H1 (cell line): ENCODE data around the gene TOP2A. TPM values are rescaled to one million over a fixed set of nuclear protein-coding genes. Genes with fewer than 3 reads are reported as not detected.

Source experiments
- CTCF ChIA-PET: fragments of 300-600 bp; sonication (Branson Sonifier 250); formaldehyde crosslinking; loops from one replicate; lab custom pipeline; 2021; ENCODE audit not compliant: partially characterized antibody; lab: Charles Lee
- POLR2A ChIA-PET: fragments of 300-600 bp; sonication (Branson Sonifier 250); formaldehyde crosslinking; loops from one replicate; lab custom pipeline; 2021; ENCODE audit warnings: inconsistent platforms; ENCODE audit not compliant: partially characterized antibody; lab: Charles Lee
- DNase-seq, 2 experiments: peaks; one replicate each; pipeline versions ENCODE4 v3.0.0 to v3.0.0-alpha.2; 2010 to 2022; ENCODE audit warnings: low spot score in 2 of 2, low read depth in 1 of 2, mixed read lengths in 1 of 2
- FAIRE-seq: peaks from 2 replicates; lab custom pipeline; 2011; peaks lifted over from hg19 to GRCh38; lab: Jason Lieb, UNC
- H2AFZ ChIP-seq: 2 replicates; pipeline ENCODE4 v1.8.1; 2012; ENCODE audit warnings: low read length, inconsistent platforms
- H2AK5ac ChIP-seq: 2 replicates; pipeline ENCODE4 v1.6.1; 2013; ENCODE audit warnings: low read depth, low read length
- H2BK120ac ChIP-seq: replicated peaks from 2 replicates; pipeline ENCODE3; 2013; ENCODE audit warnings: low read depth, low read length, inconsistent platforms
- H2BK12ac ChIP-seq: 2 replicates; pipeline ENCODE4 v1.6.1; 2013; ENCODE audit warnings: low read depth, low read length
- H2BK15ac ChIP-seq: 2 replicates; pipeline ENCODE4 v1.6.1; 2013; ENCODE audit warnings: low read length
- H2BK20ac ChIP-seq: 2 replicates; pipeline ENCODE4 v1.6.1; 2013; ENCODE audit warnings: low read length
- H2BK5ac ChIP-seq: 2 replicates; pipeline ENCODE4 v1.6.1; 2013; ENCODE audit warnings: low read depth, low read length
- H3K14ac ChIP-seq: 2 replicates; pipeline ENCODE4 v1.6.1; 2013; ENCODE audit warnings: inconsistent platforms; ENCODE audit not compliant: insufficient read length
- H3K18ac ChIP-seq: 2 replicates; pipeline ENCODE4 v1.6.1; 2013; ENCODE audit warnings: low read length; ENCODE audit errors: extremely low read depth
- H3K23ac ChIP-seq: 2 replicates; pipeline ENCODE4 v1.6.1; 2013; ENCODE audit warnings: inconsistent platforms; ENCODE audit not compliant: insufficient read length
- H3K23me2 ChIP-seq: 2 replicates; pipeline ENCODE4 v1.6.1; 2013; ENCODE audit warnings: low read depth, low read length
- H3K27ac ChIP-seq: 2 replicates; pipeline ENCODE4 v1.6.1; 2011; ENCODE audit warnings: low read depth, low read length, inconsistent platforms
- H3K27me3 ChIP-seq, 4 experiments: replicated peaks in 1 of 4; 1 replicate in 1 of 4; 2 replicates in 3 of 4; pipeline versions ENCODE4 v1.6.1 to v1.8.1; 2011 to 2013; ENCODE audit warnings: low read length in 3 of 4, mild to moderate bottlenecking in 3 of 4, inconsistent platforms in 2 of 4, mixed read lengths in 2 of 4, moderate library complexity in 1 of 4; ENCODE audit not compliant: control insufficient read depth in 3 of 4, insufficient read depth in 3 of 4; ENCODE audit errors: extremely low read depth in 1 of 4
- H3K36me3 ChIP-seq, 4 experiments: 2 replicates each; pipeline versions ENCODE4 v1.6.1 to v1.8.1; 2011 to 2013; ENCODE audit warnings: mild to moderate bottlenecking in 4 of 4, low read length in 3 of 4, moderate library complexity in 2 of 4, control low read depth in 1 of 4, inconsistent platforms in 1 of 4; ENCODE audit not compliant: insufficient read depth in 4 of 4, control insufficient read depth in 2 of 4
- H3K4ac ChIP-seq: replicated peaks from 2 replicates; pipeline ENCODE3; 2013; ENCODE audit warnings: low read length, low read depth, mixed read lengths, inconsistent platforms; ENCODE audit not compliant: insufficient read length
- H3K4me1 ChIP-seq, 4 experiments: replicated peaks in 1 of 4; 1 replicate in 1 of 4; 2 replicates in 3 of 4; pipeline versions ENCODE4 v1.6.1 to v1.8.1; 2011 to 2013; ENCODE audit warnings: low read length in 3 of 4, inconsistent platforms in 2 of 4, mixed read lengths in 1 of 4; ENCODE audit not compliant: insufficient read depth in 4 of 4, control insufficient read depth in 3 of 4
- H3K4me2 ChIP-seq, 2 experiments: 2 replicates each; pipeline versions ENCODE4 v1.6.1 to v1.8.1; 2011 to 2013; ENCODE audit warnings: low read depth in 2 of 2, low read length in 2 of 2, control low read depth in 1 of 2, inconsistent platforms in 1 of 2, mild to moderate bottlenecking in 1 of 2; ENCODE audit not compliant: insufficient read depth in 1 of 2
- H3K4me3 ChIP-seq, 4 experiments: fragments of 200-600, 300-600 bp in 1 of 4; sonication (generic), shearing (Covaris generic), sonication (Bioruptor Twin) in 1 of 4; 2 replicates each; pipeline versions ENCODE4 v1.5.1 to v1.8.1; 2011 to 2016; ENCODE audit warnings: low read length in 4 of 4, low read depth in 3 of 4, control low read depth in 2 of 4, inconsistent platforms in 2 of 4, mild to moderate bottlenecking in 2 of 4, mixed read lengths in 1 of 4, moderate library complexity in 1 of 4; ENCODE audit not compliant: insufficient read depth in 2 of 4; ENCODE audit errors: extremely low read depth in 1 of 4
- H3K56ac ChIP-seq: replicated peaks from 2 replicates; pipeline ENCODE3; 2013; ENCODE audit warnings: low read depth, mild to moderate bottlenecking, mixed read lengths, low read length, inconsistent platforms; ENCODE audit not compliant: insufficient read length
- H3K79me1 ChIP-seq: 2 replicates; pipeline ENCODE4 v1.6.1; 2013; ENCODE audit warnings: low read depth, low read length, control low read depth
- H3K79me2 ChIP-seq, 2 experiments: 2 replicates each; pipeline versions ENCODE4 v1.6.1 to v1.8.1; 2012 to 2013; ENCODE audit warnings: low read length in 2 of 2, mild to moderate bottlenecking in 2 of 2, inconsistent platforms in 1 of 2; ENCODE audit not compliant: insufficient read depth in 2 of 2, control insufficient read depth in 1 of 2
- H3K9ac ChIP-seq, 4 experiments: replicated peaks in 1 of 4; 1 replicate in 1 of 4; 2 replicates in 3 of 4; pipeline versions ENCODE4 v1.6.1 to v1.8.1; 2011 to 2013; ENCODE audit warnings: low read depth in 3 of 4, low read length in 3 of 4, control low read depth in 2 of 4, mild to moderate bottlenecking in 2 of 4, moderate library complexity in 2 of 4, inconsistent platforms in 1 of 4; ENCODE audit errors: extremely low read depth in 1 of 4
- H3K9me3 ChIP-seq, 2 experiments: 2 replicates each; pipeline versions ENCODE4 v1.6.1 to v1.8.1; 2012 to 2013; ENCODE audit warnings: mild to moderate bottlenecking in 2 of 2, moderate library complexity in 2 of 2, control low read depth in 1 of 2, inconsistent platforms in 1 of 2, low read depth in 1 of 2, low read length in 1 of 2, mixed read lengths in 1 of 2; ENCODE audit not compliant: insufficient read depth in 2 of 2
- H4K20me1 ChIP-seq, 2 experiments: replicated peaks in 1 of 2; 2 replicates each; pipeline versions ENCODE3 to v1.8.1; 2011 to 2013; ENCODE audit warnings: inconsistent platforms in 2 of 2, low read length in 2 of 2, mild to moderate bottlenecking in 1 of 2; ENCODE audit not compliant: insufficient read depth in 2 of 2, control insufficient read depth in 1 of 2
- H4K5ac ChIP-seq: 2 replicates; pipeline ENCODE4 v1.6.1; 2013; ENCODE audit warnings: low read length, low read depth, mixed read lengths, inconsistent platforms; ENCODE audit not compliant: insufficient read length
- H4K8ac ChIP-seq: 2 replicates; pipeline ENCODE4 v1.8.0; 2013; ENCODE audit warnings: mild to moderate bottlenecking, moderate library complexity, low read length, inconsistent platforms; ENCODE audit not compliant: insufficient read depth; ENCODE audit errors: extremely low read depth
- H4K91ac ChIP-seq: replicated peaks from 2 replicates; pipeline ENCODE3; 2013; ENCODE audit warnings: low read length, mixed read lengths, inconsistent platforms; ENCODE audit not compliant: insufficient read length
- CHD2 ChIP-seq: IDR thresholded peaks from 2 replicates; pipeline ENCODE4 v1.6.1; 2012; ENCODE audit warnings: low read length, improper control_type of control experiment
- CTBP2 ChIP-seq: IDR thresholded peaks from 2 replicates; pipeline ENCODE4 v1.7.0; 2011; ENCODE audit warnings: borderline replicate concordance, mild to moderate bottlenecking, moderate library complexity, mixed read lengths, low read length; ENCODE audit not compliant: insufficient read depth, insufficient read length
- RXRA ChIP-seq: IDR thresholded peaks from 2 replicates; pipeline ENCODE4 v1.6.1; 2011; ENCODE audit warnings: low read depth, mild to moderate bottlenecking, low read length, moderate library complexity; ENCODE audit not compliant: insufficient read depth
- SP1 ChIP-seq: IDR thresholded peaks from 2 replicates; pipeline ENCODE4 v1.6.1; 2011; ENCODE audit warnings: low read depth, low read length
- SUZ12 ChIP-seq: fragments of 200-600 bp; sonication (generic); IDR thresholded peaks from 2 replicates; pipeline ENCODE4 v1.6.1; 2012; ENCODE audit warnings: mild to moderate bottlenecking, inconsistent platforms, low read length, moderate library complexity, mixed read lengths
- TEAD4 ChIP-seq: IDR thresholded peaks from 2 replicates; pipeline ENCODE4 v1.6.1; 2012; ENCODE audit warnings: low read depth, low read length, inconsistent platforms, mixed read lengths
- WGBS, 2 experiments: shearing (Covaris generic) in 1 of 2; methylation state at CpG; one replicate each; pipeline versions ENCODE4 v1.1.6 to v1.1.7; 2013 to 2015; ENCODE audit warnings: low lambda C conversion rate in 2 of 2, mixed read lengths in 2 of 2, inconsistent platforms in 1 of 2, low coverage in 1 of 2, missing lambda C conversion rate in 1 of 2; ENCODE audit not compliant: insufficient replicate concordance in 2 of 2, insufficient coverage in 1 of 2, insufficient read length in 1 of 2; ENCODE audit errors: extremely low coverage in 1 of 2, missing lambda C conversion rate in 1 of 2; 5-methylcytosine and 5-hydroxymethylcytosine counted together
- polyA plus RNA-seq, 7 experiments: library from polyadenylated mRNA; depleted of rRNA in 3 of 7; stranded (reverse) in 5 of 7; unstranded in 2 of 7; fragments of >200 nt in 5 of 7; fragments of 200-250 nt in 2 of 7; gene quantifications; 1 replicate in 5 of 7; 2 replicates in 1 of 7; 4 replicates in 1 of 7; pipeline versions ENCODE4 v1.2.1 to v1.2.3, GENCODE V29; 2011 to 2013; ENCODE audit warnings: missing spikeins in 2 of 7, mixed read lengths in 2 of 7
- total RNA-seq: library from RNA; stranded (reverse); fragmentation: NEBNext Ultra II Directional; extraction: Animal tissue kit (Norgen Biotek cat#: 25700); gene quantifications from 2 replicates; pipeline ENCODE4 v1.2.1, GENCODE V29; 2021
- TF ChIP-seq, protein P1 (sequence below), 3 experiments: IDR thresholded peaks; 1 replicate in 2 of 3; 2 replicates in 1 of 3; pipeline versions ENCODE4 v1.5.1 to v1.6.1; 2011; ENCODE audit warnings: low read length in 3 of 3, mild to moderate bottlenecking in 3 of 3, inconsistent platforms in 2 of 3, low read depth in 1 of 3, moderate library complexity in 1 of 3; ENCODE audit not compliant: insufficient read depth in 1 of 3; ENCODE audit errors: control extremely low read depth in 1 of 3

TOP2A gene
- total and polyA plus RNA-seq, 2 of the 8 experiments (the other 6 are each of a cell fraction or from before 2014, with no cell fraction given) = 83.1 to 291 TPM

DNA sequence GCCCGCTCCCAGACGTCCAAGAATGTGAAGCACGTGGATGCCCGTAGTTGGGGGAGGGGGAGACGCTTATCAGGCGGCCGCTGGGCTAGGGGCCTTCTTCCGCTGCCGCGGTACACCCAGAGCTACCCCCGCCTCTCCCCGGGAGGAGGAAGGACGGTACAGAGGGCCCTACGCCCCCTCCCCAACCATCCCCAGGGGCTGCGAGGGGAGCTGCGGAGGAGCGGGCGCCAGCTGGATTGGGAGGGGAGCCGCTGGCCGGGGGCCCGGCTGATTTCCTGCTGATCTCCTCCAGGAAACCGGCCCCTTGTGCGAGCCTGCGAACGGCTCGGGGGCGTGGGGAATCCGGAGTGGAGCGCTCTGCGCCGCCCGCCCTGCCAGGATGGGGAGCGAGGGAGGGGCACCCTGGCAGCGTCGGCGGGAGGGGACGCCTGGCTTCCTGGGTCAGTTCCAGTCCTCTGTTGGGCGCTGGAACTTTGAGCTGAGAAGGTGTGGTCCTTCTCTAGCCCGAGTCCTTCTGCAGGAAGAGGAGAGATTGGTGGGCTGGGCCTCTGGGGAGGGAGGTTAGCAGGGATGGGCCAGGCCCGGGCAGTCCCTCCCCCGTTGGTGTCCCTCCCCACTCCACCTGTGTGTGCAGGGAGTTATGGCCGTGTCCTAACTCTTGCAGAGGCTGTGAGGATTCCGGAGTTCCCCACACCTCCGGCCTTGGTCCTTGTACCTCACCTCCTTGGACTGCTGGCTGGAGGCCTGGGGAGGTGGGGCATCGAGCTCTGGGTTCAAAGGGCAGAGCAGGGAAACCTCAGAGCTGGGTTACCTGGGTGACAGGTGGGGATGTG lies 72.3 kb downstream of the TOP2A start:
- peaks cover 19 to 85% (median 66%) of the 10 kb centered on the region in 4 experiments for H3K27me3 ChIP-seq
- H3K27ac ChIP-seq = no peak overlapping the region
- no peak for TF ChIP-seq CHD2
- no peak for TF ChIP-seq SUZ12
- TF ChIP-seq TEAD4 = peak; percentile 96
- peak; percentile 71; the same call in 1 of the 2 replicates for TF ChIP-seq SP1
- TF ChIP-seq RXRA = peak; percentile 80; the same call in 1 of the 2 replicates
- TF ChIP-seq, protein P1, sequence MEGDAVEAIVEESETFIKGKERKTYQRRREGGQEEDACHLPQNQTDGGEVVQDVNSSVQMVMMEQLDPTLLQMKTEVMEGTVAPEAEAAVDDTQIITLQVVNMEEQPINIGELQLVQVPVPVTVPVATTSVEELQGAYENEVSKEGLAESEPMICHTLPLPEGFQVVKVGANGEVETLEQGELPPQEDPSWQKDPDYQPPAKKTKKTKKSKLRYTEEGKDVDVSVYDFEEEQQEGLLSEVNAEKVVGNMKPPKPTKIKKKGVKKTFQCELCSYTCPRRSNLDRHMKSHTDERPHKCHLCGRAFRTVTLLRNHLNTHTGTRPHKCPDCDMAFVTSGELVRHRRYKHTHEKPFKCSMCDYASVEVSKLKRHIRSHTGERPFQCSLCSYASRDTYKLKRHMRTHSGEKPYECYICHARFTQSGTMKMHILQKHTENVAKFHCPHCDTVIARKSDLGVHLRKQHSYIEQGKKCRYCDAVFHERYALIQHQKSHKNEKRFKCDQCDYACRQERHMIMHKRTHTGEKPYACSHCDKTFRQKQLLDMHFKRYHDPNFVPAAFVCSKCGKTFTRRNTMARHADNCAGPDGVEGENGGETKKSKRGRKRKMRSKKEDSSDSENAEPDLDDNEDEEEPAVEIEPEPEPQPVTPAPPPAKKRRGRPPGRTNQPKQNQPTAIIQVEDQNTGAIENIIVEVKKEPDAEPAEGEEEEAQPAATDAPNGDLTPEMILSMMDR (IDR thresholded peaks at IDR 0.05; ENCODE audit: control extremely low read depth in 1 of 3, insufficient read depth in 1 of 3, low read depth in 1 of 3, low read length in 3 of 3) = no peak
- no peak for TF ChIP-seq CTBP2

More for the DNA sequence above, 72.3 kb downstream of the TOP2A start:
- Histone ChIP-seq H2AFZ (no peak overlapping the region), H3K23me2 (peaks cover 29% of the 10 kb centered on the region; the same call in 1 of the 2 replicates), H3K23ac (no peak overlapping the region), H3K79me2 (no peaks in the 10 kb centered on the region; a peak in 1 of 4 replicates), H2BK15ac (0 out of 2 replicates have a peak overlapping the region, but pooled peaks have one; percentile 16), H2BK20ac (no peak overlapping the region), H4K91ac (no peak overlapping the region), H4K8ac (no peak overlapping the region; the same call in 1 of the 2 replicates), H3K4me3 (peak overlapping the region; percentile 30 to 69 (median 45); a peak in 7 of 8 replicates), H2BK5ac (peak overlapping the region; percentile 75; the same call in 1 of the 2 replicates), H3K56ac (no peak overlapping the region), H2AK5ac (no peak overlapping the region), H3K4ac (no peak overlapping the region), H3K9me3 (no peaks in the 10 kb centered on the region), H3K4me1 (peaks cover 21 to 63% (median 52%) of the 10 kb centered on the region in 4 experiments), H3K18ac (peak overlapping the region; percentile 90), H4K20me1 (peaks cover 36 to 56% of the 10 kb centered on the region in 2 experiments), H2BK12ac (peak overlapping the region; percentile 64; the same call in 1 of the 2 replicates), H3K4me2 (peak overlapping the region; percentile 77 to 87), H2BK120ac (no peak overlapping the region), H3K14ac (no peak overlapping the region), H3K36me3 (no peaks in the 10 kb centered on the region; a peak in 1 of 8 replicates), H4K5ac (no peak overlapping the region), H3K79me1 (peaks cover 5% of the 10 kb centered on the region; the same call in 1 of the 2 replicates), H3K9ac (no peak overlapping the region; a peak in 2 of 7 replicates)
- DNase-seq = peak in 1 of 2 experiments; percentile 87
- 7% methylated on average over 33 of the region's 45 CpGs; no CpG with 5 or more reads in 1 of the 2 experiments for WGBS, 2 experiments
- ChIA-PET POLR2A (interaction anchor here (0.9 to 27.8 kb wide), 10 partner anchors 9 to 204 kb away, joined by 3 to 570 read pairs (median 6); partner anchors contain the start of genes CDC6 and RARA), CTCF (interaction anchor here (0.7 to 30.8 kb wide), 11 partner anchors 11 to 238 kb away, joined by 3 to 1198 read pairs (median 3); partner anchors contain the start of gene RARA)
- no peak for FAIRE-seq
